HG03378 (cell line): ENCODE measurements around the gene SLC9A9.
A peak's percentile ranks its signal among the peaks of the same experiment; 100 is the strongest.
"Not testable (repeated sequence)": the region's sequence is repeated elsewhere in the genome, so short reads cannot be mapped to it uniquely, and the experiment has no call there.

ENCODE experiments used
- ATAC-seq: cut with Tn5 transposase; IDR thresholded peaks from one replicate; pipeline ENCODE4 v1.9.1; 2021; ENCODE audit warnings: mild to moderate bottlenecking, moderate library complexity; ENCODE audit not compliant: unreplicated experiment

The SLC9A9 gene

GRCh38 chr3:143698682-143699303 is 149.5 kb downstream of the SLC9A9 start:
- ATAC-seq = no peak

- ATAC-seq = no peak
Observed at GRCh38 chr3:143697975-143698374, 150.3 kb downstream of the SLC9A9 start.

GRCh38 chr3:143695333-143695732 is 152.9 kb downstream of the SLC9A9 start:
- not testable (repeated sequence) for ATAC-seq

GRCh38 chr3:143693506-143693905 is 154.8 kb downstream of the SLC9A9 start:
- no peak for ATAC-seq

- no peak for ATAC-seq
Observed at GRCh38 chr3:143686638-143687197, 161.6 kb downstream of the SLC9A9 start.

- ATAC-seq = no peak
Observed at GRCh38 chr3:143685491-143685890, 162.8 kb downstream of the SLC9A9 start.

GRCh38 chr3:143677430-143677829 is 170.8 kb downstream of the SLC9A9 start:
- no peak for ATAC-seq

GRCh38 chr3:143676747-143677146 is 171.5 kb downstream of the SLC9A9 start:
- ATAC-seq = no peak

- no peak for ATAC-seq
Observed at GRCh38 chr3:143676021-143676420, 172.2 kb downstream of the SLC9A9 start.

- peak; percentile 68 for ATAC-seq
Observed at GRCh38 chr3:143674100-143674968, 173.9 kb downstream of the SLC9A9 start.

- ATAC-seq = no peak
Observed at GRCh38 chr3:143672396-143673165, 175.7 kb downstream of the SLC9A9 start.

GRCh38 chr3:143671626-143672025 is 176.6 kb downstream of the SLC9A9 start:
- ATAC-seq = no peak

- ATAC-seq = peak; percentile 92
Observed at GRCh38 chr3:143668924-143669790, 179.1 kb downstream of the SLC9A9 start.

- no peak for ATAC-seq
Observed at GRCh38 chr3:143668385-143668784, 179.9 kb downstream of the SLC9A9 start.

- ATAC-seq = no peak
Observed at GRCh38 chr3:143661677-143662076, 186.6 kb downstream of the SLC9A9 start.

GRCh38 chr3:143658861-143659260 is 189.4 kb downstream of the SLC9A9 start:
- no peak for ATAC-seq

GRCh38 chr3:143658116-143658515 is 190.2 kb downstream of the SLC9A9 start:
- no peak for ATAC-seq

- no peak for ATAC-seq
Observed at GRCh38 chr3:143657391-143657790, 190.9 kb downstream of the SLC9A9 start.

GRCh38 chr3:143654906-143655305 is 193.4 kb downstream of the SLC9A9 start:
- no peak for ATAC-seq

GRCh38 chr3:143653935-143654334 is 194.3 kb downstream of the SLC9A9 start:
- ATAC-seq = no peak
